Right ventricle myocardium inferior (tissue), 1 donor: Measurements from ENCODE around the gene ANAPC7. TPM values are rescaled to one million over a fixed set of nuclear protein-coding genes. Genes with fewer than 3 reads are reported as not detected.

ENCODE experiments used
- ATAC-seq: fragments of 200-7000 bp; cut with Tn5 transposase; one replicate; pipeline ENCODE4 v1.9.1; 2020; ENCODE audit warnings: mild to moderate bottlenecking, moderate library complexity
- DNase-seq: peaks from one replicate; pipeline ENCODE4 v3.0.0; 2021; ENCODE audit errors: missing footprints
- intact Hi-C: fragments of 100-400 bp; cut with DNase I; formaldehyde crosslinking; loops from one replicate; pipeline ENCODE4 v1.11.0; 2022
- total RNA-seq: library from RNA; stranded (reverse); fragmentation: NEBNext Ultra II Directional; extraction: Animal tissue kit (Norgen Biotek cat#: 25700); gene quantifications from one replicate; pipeline ENCODE4 v1.2.1, GENCODE V29; 2021
- donor health status: DM: no; HTN: yes; CAD: no; lungs with severe emphysema.

ANAPC7 gene
- total RNA-seq, 1 donor from 2014 or later, result 34.4 TPM

DNA sequence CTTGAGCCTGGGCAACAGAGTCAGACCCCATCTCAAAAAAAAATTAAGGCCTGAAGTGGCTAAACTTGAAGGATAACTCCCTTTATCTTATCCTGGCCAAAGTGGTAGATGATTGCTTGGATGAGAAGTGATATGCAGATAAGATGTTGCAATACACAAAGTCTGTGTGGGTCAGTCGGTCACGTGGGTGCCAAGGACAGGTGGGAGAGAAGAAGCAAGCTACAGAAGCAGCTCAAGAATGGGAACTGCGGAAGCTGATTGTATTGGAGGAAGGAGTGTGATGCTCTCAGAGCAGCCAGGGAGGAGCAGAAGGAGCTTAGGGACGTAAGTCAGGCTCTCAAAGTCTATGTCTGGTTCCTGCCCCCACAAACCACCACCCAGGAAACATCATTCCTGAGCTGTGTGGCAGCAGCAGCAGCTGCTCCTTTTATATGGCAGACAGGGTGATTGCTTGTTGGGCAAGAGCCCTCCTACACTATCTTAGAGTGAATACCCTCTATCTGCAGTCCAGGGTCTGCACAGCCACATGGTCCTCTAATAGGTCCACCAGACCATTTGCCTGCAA is 67.9 kb downstream of the ANAPC7 start:
- intact Hi-C loops, result no loop called here
- DNase-seq (no peak), ATAC-seq (no peak)

- intact Hi-C loops, result no loop called here
- no peak for ATAC-seq
- DNase-seq, result no peak
Observed at GRCh38 chr12:110333201-110333600, 70.3 kb downstream of the ANAPC7 start.

DNA sequence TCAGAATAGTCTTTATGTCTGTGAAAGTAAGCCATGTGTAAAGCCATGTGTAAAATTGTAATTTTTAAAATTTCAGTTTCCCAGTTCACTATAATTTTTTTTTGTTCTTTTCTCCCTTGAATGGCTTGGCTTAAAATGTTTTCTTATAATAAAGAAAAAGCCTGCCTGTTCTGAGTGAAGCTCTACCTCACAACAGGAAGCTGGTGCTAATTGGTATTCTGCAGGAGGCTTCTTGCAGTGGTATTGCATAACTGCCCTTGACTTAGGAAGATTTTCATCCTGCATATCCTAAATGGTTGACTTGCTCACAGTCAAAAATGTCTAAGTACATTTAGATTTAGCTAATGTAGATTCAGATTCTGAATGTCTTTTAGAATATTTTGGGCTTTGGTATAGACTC is 73.0 kb downstream of the ANAPC7 start:
- intact Hi-C loops, result no loop called here
- ATAC-seq, result no peak
- DNase-seq, result no peak

GRCh38 chr12:110330124-110330523 is 73.4 kb downstream of the ANAPC7 start:
- ATAC-seq (no peak), DNase-seq (no peak)
- intact Hi-C loops, result no loop called here

GRCh38 chr12:110329710-110330109 is 73.8 kb downstream of the ANAPC7 start:
- ATAC-seq (no peak), DNase-seq (no peak)
- intact Hi-C loops, result no loop called here

Other genes with a start within 250 kb of the ANAPC7 start
- gene ATP2A2, start 122.5 kb downstream of the ANAPC7 start, total RNA-seq, result 3,009 TPM
- 94.4 TPM for gene ARPC3, start 46.6 kb upstream of the ANAPC7 start, total RNA-seq
- gene GPN3, start 64.5 kb upstream of the ANAPC7 start, total RNA-seq, result 24.7 TPM
- 4.8 TPM for gene FAM216A, start 65.1 kb upstream of the ANAPC7 start, total RNA-seq
- gene VPS29, start 98.4 kb upstream of the ANAPC7 start, total RNA-seq, result 106 TPM
- 1.1 TPM for gene RAD9B, start 98.6 kb upstream of the ANAPC7 start, total RNA-seq
- 99.2 TPM for gene PPTC7, start 179.6 kb upstream of the ANAPC7 start, total RNA-seq
- gene TCTN1, start 210.4 kb upstream of the ANAPC7 start, total RNA-seq, result 26.9 TPM